Measurements from ENCODE around the gene ZC3H7A. TPM values are rescaled to one million over a fixed set of nuclear protein-coding genes. Genes with fewer than 3 reads are reported as not detected.

Gene ZC3H7A
- total RNA-seq, 1 donor from 2014 or later, result 79.6 TPM

DNA sequence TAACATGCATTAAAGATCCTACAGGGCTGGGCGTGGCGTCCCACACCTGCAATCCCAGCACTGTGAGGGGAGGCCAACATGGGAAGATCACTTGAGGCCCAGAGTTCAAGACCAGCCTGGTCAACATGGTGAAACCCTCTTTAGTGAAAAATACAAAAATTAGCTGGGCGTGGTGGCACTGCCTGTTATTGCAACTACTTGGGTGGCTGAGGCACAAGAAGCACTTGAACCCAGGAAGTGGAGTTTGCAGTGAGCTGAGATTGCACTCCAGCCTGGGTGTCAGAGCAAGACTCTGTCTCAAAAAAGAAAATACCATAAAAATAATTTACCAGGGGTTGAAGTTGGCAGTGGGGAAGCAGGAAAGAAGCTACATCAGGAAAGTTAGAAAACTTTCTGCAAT is 67.3 kb downstream of the ZC3H7A start:
- no peak for DNase-seq (ENCODE audit: extremely low spot score, unreplicated experiment)
- Mint-ChIP-seq H3K36me3 (ENCODE audit: unreplicated experiment) (peaks cover 48% of the 10 kb centered on the region), H3K27me3 (ENCODE audit: unreplicated experiment) (no peaks in the 10 kb centered on the region), H3K4me1 (ENCODE audit: unreplicated experiment) (peaks cover 1% of the 10 kb centered on the region), H3K27ac (ENCODE audit: unreplicated experiment) (no peak overlapping the region), H3K9me3 (ENCODE audit: unreplicated experiment) (no peaks in the 10 kb centered on the region), H3K4me3 (ENCODE audit: unreplicated experiment) (no peak overlapping the region)
- TF ChIP-seq, protein P1, sequence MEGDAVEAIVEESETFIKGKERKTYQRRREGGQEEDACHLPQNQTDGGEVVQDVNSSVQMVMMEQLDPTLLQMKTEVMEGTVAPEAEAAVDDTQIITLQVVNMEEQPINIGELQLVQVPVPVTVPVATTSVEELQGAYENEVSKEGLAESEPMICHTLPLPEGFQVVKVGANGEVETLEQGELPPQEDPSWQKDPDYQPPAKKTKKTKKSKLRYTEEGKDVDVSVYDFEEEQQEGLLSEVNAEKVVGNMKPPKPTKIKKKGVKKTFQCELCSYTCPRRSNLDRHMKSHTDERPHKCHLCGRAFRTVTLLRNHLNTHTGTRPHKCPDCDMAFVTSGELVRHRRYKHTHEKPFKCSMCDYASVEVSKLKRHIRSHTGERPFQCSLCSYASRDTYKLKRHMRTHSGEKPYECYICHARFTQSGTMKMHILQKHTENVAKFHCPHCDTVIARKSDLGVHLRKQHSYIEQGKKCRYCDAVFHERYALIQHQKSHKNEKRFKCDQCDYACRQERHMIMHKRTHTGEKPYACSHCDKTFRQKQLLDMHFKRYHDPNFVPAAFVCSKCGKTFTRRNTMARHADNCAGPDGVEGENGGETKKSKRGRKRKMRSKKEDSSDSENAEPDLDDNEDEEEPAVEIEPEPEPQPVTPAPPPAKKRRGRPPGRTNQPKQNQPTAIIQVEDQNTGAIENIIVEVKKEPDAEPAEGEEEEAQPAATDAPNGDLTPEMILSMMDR (IDR thresholded peaks at IDR 0.05), result no peak

DNA sequence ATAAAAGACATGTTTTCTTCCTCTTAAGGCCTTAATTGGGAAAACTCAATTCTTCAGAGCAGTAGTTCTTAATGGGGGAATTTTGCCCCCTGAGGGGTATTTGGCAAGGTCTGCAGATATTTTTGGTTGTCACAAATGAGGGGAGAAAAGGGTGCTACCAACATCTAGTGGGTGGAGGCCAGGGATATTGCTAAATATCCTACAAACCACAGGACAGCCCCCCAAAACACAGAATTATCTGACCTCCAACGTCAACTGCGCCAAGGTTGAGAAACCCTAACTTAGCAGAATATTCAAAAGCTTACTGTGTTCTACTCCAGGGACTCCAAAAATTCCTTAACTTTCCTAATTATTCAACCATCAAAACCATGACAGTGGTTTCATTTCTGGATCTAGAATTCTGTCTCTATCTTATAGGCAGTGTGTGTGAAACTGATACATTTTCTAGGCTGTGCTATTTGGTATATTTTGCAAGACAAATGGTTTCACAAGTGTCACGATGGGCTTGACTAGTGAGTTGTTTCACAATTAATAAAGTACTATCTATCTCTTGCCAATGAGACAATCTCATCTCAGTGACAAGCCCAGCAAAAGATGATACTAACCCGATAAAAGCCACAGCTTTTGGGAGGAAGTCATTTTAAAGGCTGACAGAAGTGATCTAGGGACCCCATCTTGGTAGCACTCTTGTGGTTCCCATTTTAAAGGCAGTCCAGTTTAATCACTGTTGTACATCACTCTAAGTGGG is 69.1 kb downstream of the ZC3H7A start:
- Mint-ChIP-seq H3K4me1 (ENCODE audit: unreplicated experiment) (peaks cover 1% of the 10 kb centered on the region), H3K36me3 (ENCODE audit: unreplicated experiment) (peaks cover 46% of the 10 kb centered on the region), H3K9me3 (ENCODE audit: unreplicated experiment) (no peaks in the 10 kb centered on the region), H3K4me3 (ENCODE audit: unreplicated experiment) (no peak overlapping the region), H3K27me3 (ENCODE audit: unreplicated experiment) (no peaks in the 10 kb centered on the region), H3K27ac (ENCODE audit: unreplicated experiment) (no peak overlapping the region)
- no peak for DNase-seq (ENCODE audit: extremely low spot score, unreplicated experiment)
- TF ChIP-seq, protein P1 (IDR thresholded peaks at IDR 0.05), result no peak

DNA sequence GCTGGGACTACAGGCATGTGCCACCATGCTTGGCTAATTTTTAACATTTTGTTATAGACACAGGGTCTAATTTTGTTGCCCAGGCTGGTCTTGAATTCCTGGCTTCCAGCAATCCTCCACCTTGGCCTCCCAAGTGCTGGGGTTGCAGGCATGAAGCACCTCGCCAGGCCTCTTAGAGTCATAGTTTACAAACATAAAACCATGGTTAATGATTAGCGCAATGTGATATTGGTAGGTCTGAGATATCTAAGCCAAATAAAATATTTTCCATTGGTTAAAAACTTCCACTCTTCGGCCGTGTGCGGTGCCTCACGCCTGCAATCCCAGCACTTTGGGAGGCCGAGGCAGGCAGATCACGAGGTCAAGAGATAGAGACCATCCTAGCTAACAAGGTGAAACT is 71.0 kb downstream of the ZC3H7A start:
- Mint-ChIP-seq H3K4me1 (ENCODE audit: unreplicated experiment) (peaks cover 1% of the 10 kb centered on the region), H3K9me3 (ENCODE audit: unreplicated experiment) (no peaks in the 10 kb centered on the region), H3K27ac (ENCODE audit: unreplicated experiment) (no peak overlapping the region), H3K36me3 (ENCODE audit: unreplicated experiment) (peaks cover 48% of the 10 kb centered on the region), H3K4me3 (ENCODE audit: unreplicated experiment) (no peak overlapping the region), H3K27me3 (ENCODE audit: unreplicated experiment) (no peaks in the 10 kb centered on the region)
- no peak for DNase-seq (ENCODE audit: extremely low spot score, unreplicated experiment)
- TF ChIP-seq, protein P1 (IDR thresholded peaks at IDR 0.05), result no peak

DNA sequence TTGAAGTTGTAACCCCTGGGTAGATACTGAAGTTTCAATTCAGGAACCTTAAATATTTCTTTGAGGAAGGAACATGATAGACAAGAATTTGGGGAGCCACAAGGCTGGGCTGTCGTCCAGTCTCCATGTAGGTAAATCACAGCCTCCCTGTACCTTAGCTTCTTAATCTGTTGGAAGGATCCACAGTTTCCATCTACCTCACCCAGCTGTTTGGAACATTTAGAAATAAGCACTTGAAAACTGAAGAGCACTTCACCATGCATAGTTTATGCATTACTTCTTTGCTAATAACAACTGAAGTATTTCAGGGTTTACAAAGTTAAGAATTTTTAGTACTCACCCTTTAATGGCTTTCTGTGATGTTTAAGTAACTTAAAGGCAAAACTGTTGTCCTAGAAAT is 71.6 kb downstream of the ZC3H7A start:
- Mint-ChIP-seq H3K9me3 (ENCODE audit: unreplicated experiment) (no peaks in the 10 kb centered on the region), H3K27ac (ENCODE audit: unreplicated experiment) (no peak overlapping the region), H3K36me3 (ENCODE audit: unreplicated experiment) (peaks cover 50% of the 10 kb centered on the region), H3K27me3 (ENCODE audit: unreplicated experiment) (no peaks in the 10 kb centered on the region), H3K4me1 (ENCODE audit: unreplicated experiment) (peaks cover 1% of the 10 kb centered on the region), H3K4me3 (ENCODE audit: unreplicated experiment) (no peak overlapping the region)
- DNase-seq (ENCODE audit: extremely low spot score, unreplicated experiment), result no peak
- TF ChIP-seq, protein P1 (IDR thresholded peaks at IDR 0.05), result no peak

DNA sequence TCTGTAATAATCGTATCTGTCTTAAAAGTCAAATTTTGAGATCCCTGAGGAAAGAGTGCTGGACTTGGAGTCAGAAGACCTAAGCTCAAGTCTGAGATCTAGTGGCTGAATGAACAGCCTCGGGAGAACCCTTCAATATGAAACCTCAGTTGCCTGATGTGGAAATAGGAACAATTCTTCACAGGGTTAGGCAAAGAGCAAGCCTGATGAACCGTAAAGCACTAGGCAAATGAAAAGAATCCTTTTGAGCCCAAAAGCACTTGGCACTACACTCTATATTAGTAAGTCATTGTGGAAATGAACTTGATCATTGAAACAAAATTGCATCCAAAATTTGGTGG is 74.6 kb downstream of the ZC3H7A start:
- Mint-ChIP-seq H3K27ac (ENCODE audit: unreplicated experiment) (no peak overlapping the region), H3K27me3 (ENCODE audit: unreplicated experiment) (no peaks in the 10 kb centered on the region), H3K36me3 (ENCODE audit: unreplicated experiment) (peaks cover 36% of the 10 kb centered on the region), H3K4me1 (ENCODE audit: unreplicated experiment) (peaks cover 15% of the 10 kb centered on the region), H3K4me3 (ENCODE audit: unreplicated experiment) (no peak overlapping the region), H3K9me3 (ENCODE audit: unreplicated experiment) (no peaks in the 10 kb centered on the region)
- no peak for DNase-seq (ENCODE audit: extremely low spot score, unreplicated experiment)
- TF ChIP-seq, protein P1 (IDR thresholded peaks at IDR 0.05), result no peak

Data from osteocyte (in vitro differentiated cells).